Naive thymus-derived CD8-positive, alpha-beta T cell (primary cell): ENCODE results near the gene LCLAT1. TPM values are rescaled to one million over a fixed set of nuclear protein-coding genes. Genes with fewer than 3 reads are reported as not detected.

Experiments used
- ATAC-seq, 2 donors: fragments of 150-1000 bp; cut with Tn5 transposase in 1 of 2; sonication (Bioruptor Pico), chemical (Tn5 transposase) in 1 of 2; 1 replicate in 1 of 2; 2 replicates in 1 of 2; pipeline ENCODE4 v1.10.0; 2021; ENCODE audit warnings: mild to moderate bottlenecking in 2 of 2, moderate library complexity in 2 of 2
- POLR2A ChIA-PET: fragments of 350-600 bp; sonication (Branson Sonifier 250); formaldehyde crosslinking; loops from one replicate; lab custom pipeline; 2021; ENCODE audit warnings: antibody characterized with exemption; lab: Charles Lee
- DNase-seq, 10 donors: peaks; one replicate each; pipeline versions ENCODE4 v3.0.0 to v3.0.0-alpha.2; 2020 to 2022
- H3K27ac Mint-ChIP-seq, 10 donors: one replicate each; pipeline ENCODE4 v1.8.0; 2020 to 2022; ENCODE audit warnings: mild to moderate bottlenecking in 10 of 10, mixed read lengths in 10 of 10, moderate library complexity in 4 of 10, inconsistent platforms in 1 of 10
- H3K27me3 Mint-ChIP-seq, 5 donors: one replicate each; pipeline ENCODE4 v1.8.0; 2021 to 2022; ENCODE audit warnings: mixed read lengths in 5 of 5
- H3K36me3 Mint-ChIP-seq, 3 donors: one replicate each; pipeline ENCODE4 v1.8.0; 2020 to 2022; ENCODE audit warnings: mixed read lengths in 3 of 3, mild to moderate bottlenecking in 2 of 3, inconsistent platforms in 1 of 3
- H3K4me1 Mint-ChIP-seq, 4 donors: one replicate each; pipeline ENCODE4 v1.8.0; 2021 to 2022; ENCODE audit warnings: mixed read lengths in 4 of 4
- H3K4me3 Mint-ChIP-seq, 10 donors: one replicate each; pipeline ENCODE4 v1.8.0; 2020 to 2022; ENCODE audit warnings: mild to moderate bottlenecking in 10 of 10, mixed read lengths in 10 of 10, moderate library complexity in 6 of 10, inconsistent platforms in 1 of 10
- H3K9me3 Mint-ChIP-seq, 9 donors: one replicate each; pipeline ENCODE4 v1.8.0; 2020 to 2022; ENCODE audit warnings: mixed read lengths in 9 of 9, mild to moderate bottlenecking in 3 of 9, inconsistent platforms in 1 of 9, moderate library complexity in 1 of 9
- polyA plus RNA-seq, 3 donors: library from polyadenylated mRNA; unstranded; fragments of 300-500 nt; fragmentation: Illumina TruSeq; gene quantifications; one replicate each; pipeline ENCODE4 v1.2.3, GENCODE V29; 2021
- total RNA-seq, 8 experiments: library from RNA in 2 of 8; stranded (reverse) in 2 of 8; gene quantifications; one replicate each; pipeline ENCODE4 v1.2.3 and lab custom pipeline; 2021 to 2026

The LCLAT1 gene
- total and polyA plus RNA-seq, 5 experiments from 2014 or later = 12.4 to 28.2 (median 20.8) TPM

DNA sequence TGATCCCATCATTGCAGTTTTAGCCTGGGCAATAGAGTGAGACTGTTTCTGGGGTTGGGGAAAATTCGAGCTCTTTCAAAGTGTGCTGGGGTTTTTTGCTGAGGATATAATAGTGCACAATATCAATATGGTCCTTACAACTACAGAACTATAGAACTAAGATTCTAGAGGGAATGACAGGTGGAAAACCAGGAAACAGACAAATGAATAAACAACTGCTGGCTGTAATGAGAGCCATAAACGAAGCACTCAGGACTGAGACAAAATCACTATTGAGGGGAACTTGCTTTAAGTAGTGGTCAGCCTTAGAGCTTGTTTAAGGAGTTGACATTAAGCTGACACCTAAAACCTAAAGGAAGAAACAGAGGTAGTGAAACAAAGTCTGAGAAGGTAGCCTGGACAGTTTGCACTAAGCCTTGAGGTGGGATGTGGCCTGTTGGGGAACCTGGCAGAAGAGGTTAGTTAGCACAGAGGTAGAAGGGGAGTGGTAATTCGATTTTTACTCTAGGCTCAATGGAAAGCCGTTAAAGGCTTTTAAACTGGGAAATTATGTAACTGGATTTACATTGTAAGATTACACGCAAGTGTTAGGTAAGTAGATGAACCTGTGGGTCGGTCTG is 33.8 kb downstream of the LCLAT1 start:
- no peak for DNase-seq
- ATAC-seq = no peak
- H3K4me3 Mint-ChIP-seq = no peak overlapping the region
- H3K27ac Mint-ChIP-seq = peak overlapping the region in 7 of 10 donors; percentile 1 to 72 (median 50)
- peaks cover 0 to 38% (median 4%) of the 10 kb centered on the region in 3 donors for H3K36me3 Mint-ChIP-seq
- H3K9me3 Mint-ChIP-seq = no peaks in the 10 kb centered on the region
- H3K4me1 Mint-ChIP-seq = peaks cover 14 to 31% (median 28%) of the 10 kb centered on the region in 4 donors
- POLR2A ChIA-PET = no interaction called here
- H3K27me3 Mint-ChIP-seq = no peaks in the 10 kb centered on the region

DNA sequence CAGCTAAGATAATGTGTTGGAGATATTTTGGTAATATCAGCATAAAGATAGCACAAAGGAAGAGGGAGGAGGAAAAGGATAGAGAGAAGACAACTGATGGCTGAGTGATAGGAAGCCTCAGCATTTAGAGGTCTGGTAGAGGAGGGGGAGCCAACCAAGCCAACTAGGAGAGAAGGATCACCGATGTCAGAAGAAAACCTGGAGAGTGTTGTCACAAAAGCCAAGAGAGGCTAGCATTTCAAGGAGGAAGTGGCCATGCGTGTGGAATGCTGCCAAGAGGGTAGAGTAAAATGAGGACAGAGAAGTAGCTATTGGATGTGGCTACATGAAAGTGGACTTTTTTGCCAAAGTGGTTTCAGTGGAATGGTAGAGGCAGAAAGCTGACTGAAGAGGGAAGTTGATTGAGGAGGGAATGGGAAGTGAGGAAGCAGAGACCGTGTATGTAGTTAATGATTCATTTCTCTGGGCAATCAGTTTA is 34.3 kb downstream of the LCLAT1 start:
- H3K4me1 Mint-ChIP-seq = peaks cover 13 to 31% (median 28%) of the 10 kb centered on the region in 4 donors
- no peak for ATAC-seq
- no peaks in the 10 kb centered on the region for H3K9me3 Mint-ChIP-seq
- peak overlapping the region in 8 of 10 donors; percentile 8 to 72 (median 36) for H3K27ac Mint-ChIP-seq
- peaks cover 0 to 38% (median 4%) of the 10 kb centered on the region in 3 donors for H3K36me3 Mint-ChIP-seq
- POLR2A ChIA-PET = no interaction called here
- peak overlapping the region in 1 of 10 donors; percentile 13 for H3K4me3 Mint-ChIP-seq
- DNase-seq = no peak
- no peaks in the 10 kb centered on the region for H3K27me3 Mint-ChIP-seq

DNA sequence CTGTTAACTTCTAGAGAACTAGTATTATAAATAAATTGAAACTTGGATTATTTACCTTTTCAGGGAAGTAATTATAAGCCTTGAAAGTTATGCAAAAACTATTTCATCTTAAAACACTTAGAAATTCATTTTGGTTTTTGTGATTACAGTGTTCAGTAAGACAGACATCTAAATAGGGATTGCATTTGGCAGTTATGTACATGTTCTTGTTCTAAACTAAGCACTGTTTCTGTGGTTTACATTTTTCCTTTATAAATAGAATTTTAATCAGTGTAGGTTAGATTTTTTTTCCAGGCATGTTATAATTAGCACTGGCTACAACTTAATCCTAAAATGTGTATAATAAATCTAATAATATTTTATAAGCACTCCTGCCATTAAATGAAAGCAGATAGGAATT is 35.0 kb downstream of the LCLAT1 start:
- H3K9me3 Mint-ChIP-seq = no peaks in the 10 kb centered on the region
- no peak for DNase-seq
- H3K27me3 Mint-ChIP-seq = no peaks in the 10 kb centered on the region
- no peak for ATAC-seq
- no peak overlapping the region for H3K27ac Mint-ChIP-seq
- POLR2A ChIA-PET = no interaction called here
- H3K4me1 Mint-ChIP-seq = peaks cover 18 to 37% (median 31%) of the 10 kb centered on the region in 4 donors
- no peak overlapping the region for H3K4me3 Mint-ChIP-seq
- peaks cover 0 to 38% (median 4%) of the 10 kb centered on the region in 3 donors for H3K36me3 Mint-ChIP-seq

DNA sequence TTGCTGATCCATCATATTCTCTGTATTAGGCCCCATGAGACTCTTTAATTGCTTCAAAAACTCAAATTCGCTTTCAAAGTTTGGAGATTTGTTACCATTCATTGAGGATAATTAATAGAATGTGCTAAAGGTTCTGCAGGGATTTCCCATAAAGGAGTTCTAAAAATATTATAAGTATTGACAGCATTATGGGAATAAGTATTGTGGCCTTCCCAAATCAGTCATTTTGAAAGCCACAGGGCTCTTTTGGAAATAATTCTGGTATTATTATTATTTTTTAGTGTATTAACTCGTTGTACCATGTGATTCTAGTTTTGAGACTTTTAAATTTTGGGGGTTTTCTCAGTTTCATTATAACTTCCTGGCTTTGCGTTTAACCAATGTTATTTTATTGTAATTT is 37.1 kb downstream of the LCLAT1 start:
- POLR2A ChIA-PET = no interaction called here
- no peak overlapping the region for H3K27ac Mint-ChIP-seq
- H3K36me3 Mint-ChIP-seq = peaks cover 0 to 27% (median 3%) of the 10 kb centered on the region in 3 donors

DNA sequence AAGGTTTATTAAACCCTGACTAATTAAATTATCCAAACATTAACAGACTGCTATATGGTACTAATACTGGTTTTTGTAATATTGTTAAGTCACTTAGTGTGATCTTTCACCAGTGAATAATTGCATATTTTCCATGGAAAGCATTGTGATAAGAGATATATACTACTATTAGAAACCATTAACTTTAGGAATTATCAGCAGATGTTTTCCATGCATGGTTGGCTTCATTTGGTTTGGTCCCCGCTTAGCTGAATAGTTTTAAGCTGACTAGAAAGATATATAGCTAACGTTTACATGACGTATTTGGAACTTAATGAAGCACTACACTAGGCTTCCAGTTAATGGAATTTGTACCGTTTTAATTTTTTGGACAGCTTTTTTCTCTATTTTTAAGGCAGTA is 37.9 kb downstream of the LCLAT1 start:
- Mint-ChIP-seq H3K4me3 (no peak overlapping the region), H3K36me3 (peaks cover 0 to 25% (median 5%) of the 10 kb centered on the region in 3 donors), H3K4me1 (peaks cover 29 to 60% (median 46%) of the 10 kb centered on the region in 4 donors), H3K9me3 (no peaks in the 10 kb centered on the region), H3K27me3 (no peaks in the 10 kb centered on the region), H3K27ac (no peak overlapping the region)
- ATAC-seq (no peak), DNase-seq (no peak)
- POLR2A ChIA-PET = interaction anchor here (0.6 kb wide), 1 partner anchor 241 kb away, joined by 3 read pairs; no protein-coding TSS in a partner anchor

More for the DNA sequence above, 37.1 kb downstream of the LCLAT1 start:
- Mint-ChIP-seq H3K27me3 (no peaks in the 10 kb centered on the region), H3K4me3 (no peak overlapping the region), H3K9me3 (no peaks in the 10 kb centered on the region), H3K4me1 (peaks cover 25 to 56% (median 44%) of the 10 kb centered on the region in 4 donors)
- ATAC-seq (no peak), DNase-seq (no peak)

DNA sequence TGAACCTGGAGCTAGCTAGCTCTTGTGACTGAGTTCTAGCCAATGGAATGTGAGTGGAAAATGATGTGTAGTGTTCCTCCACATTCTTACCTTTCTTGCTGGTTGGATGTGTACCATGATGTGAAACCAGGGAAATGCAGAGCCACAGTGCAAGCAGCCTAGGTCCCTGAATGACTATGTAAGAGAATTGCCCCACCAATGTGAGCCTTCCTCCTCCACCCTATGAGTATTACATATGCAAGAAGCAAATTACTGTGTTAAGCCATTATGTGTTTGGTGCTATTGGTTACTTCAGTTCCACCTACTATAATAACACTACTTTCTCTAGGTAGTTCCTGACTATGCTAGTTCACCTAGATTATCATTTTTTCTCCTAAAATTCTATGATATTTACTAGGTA is 39.6 kb downstream of the LCLAT1 start:
- no peak overlapping the region for H3K4me3 Mint-ChIP-seq
- no peaks in the 10 kb centered on the region for H3K9me3 Mint-ChIP-seq
- peaks cover 19 to 53% (median 34%) of the 10 kb centered on the region in 4 donors for H3K4me1 Mint-ChIP-seq
- peak overlapping the region in 1 of 10 donors; percentile 14 for H3K27ac Mint-ChIP-seq
- H3K36me3 Mint-ChIP-seq = peaks cover 0 to 17% (median 5%) of the 10 kb centered on the region in 3 donors
- DNase-seq = no peak
- no peak for ATAC-seq
- POLR2A ChIA-PET = interaction anchor here (0.8 kb wide), 1 partner anchor 247 kb away, joined by 3 read pairs; no protein-coding TSS in a partner anchor
- H3K27me3 Mint-ChIP-seq = no peaks in the 10 kb centered on the region

DNA sequence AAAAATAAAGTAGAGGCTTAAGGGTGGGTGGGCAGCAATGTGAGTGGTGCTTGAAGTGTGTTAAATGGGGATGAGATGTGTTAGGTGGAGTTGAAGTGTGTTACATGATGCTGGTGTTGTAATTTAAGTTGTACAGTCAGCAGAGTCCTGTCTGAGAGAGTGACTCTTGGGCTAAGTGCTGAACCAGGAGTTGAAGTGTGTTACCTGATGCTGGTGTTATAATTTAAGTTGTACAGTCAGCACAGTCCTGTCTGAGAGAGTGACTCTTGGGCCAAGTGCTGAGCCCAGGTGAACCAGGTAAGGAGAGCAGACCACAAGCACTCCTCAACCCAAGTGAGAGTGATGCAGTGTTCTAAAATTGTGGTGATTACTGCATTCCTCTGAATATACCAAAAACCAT is 40.6 kb downstream of the LCLAT1 start:
- Mint-ChIP-seq H3K27ac (peak overlapping the region in 4 of 10 donors; percentile 46 to 80 (median 63)), H3K4me1 (peaks cover 22 to 60% (median 39%) of the 10 kb centered on the region in 4 donors), H3K9me3 (no peaks in the 10 kb centered on the region), H3K4me3 (peak overlapping the region in 1 of 10 donors; percentile 9), H3K27me3 (no peaks in the 10 kb centered on the region), H3K36me3 (peaks cover 0 to 15% (median 5%) of the 10 kb centered on the region in 3 donors)
- no peak for ATAC-seq
- POLR2A ChIA-PET = interaction anchor here (0.5 kb wide), 1 partner anchor 226 kb away, joined by 4 read pairs; no protein-coding TSS in a partner anchor
- DNase-seq = no peak

DNA sequence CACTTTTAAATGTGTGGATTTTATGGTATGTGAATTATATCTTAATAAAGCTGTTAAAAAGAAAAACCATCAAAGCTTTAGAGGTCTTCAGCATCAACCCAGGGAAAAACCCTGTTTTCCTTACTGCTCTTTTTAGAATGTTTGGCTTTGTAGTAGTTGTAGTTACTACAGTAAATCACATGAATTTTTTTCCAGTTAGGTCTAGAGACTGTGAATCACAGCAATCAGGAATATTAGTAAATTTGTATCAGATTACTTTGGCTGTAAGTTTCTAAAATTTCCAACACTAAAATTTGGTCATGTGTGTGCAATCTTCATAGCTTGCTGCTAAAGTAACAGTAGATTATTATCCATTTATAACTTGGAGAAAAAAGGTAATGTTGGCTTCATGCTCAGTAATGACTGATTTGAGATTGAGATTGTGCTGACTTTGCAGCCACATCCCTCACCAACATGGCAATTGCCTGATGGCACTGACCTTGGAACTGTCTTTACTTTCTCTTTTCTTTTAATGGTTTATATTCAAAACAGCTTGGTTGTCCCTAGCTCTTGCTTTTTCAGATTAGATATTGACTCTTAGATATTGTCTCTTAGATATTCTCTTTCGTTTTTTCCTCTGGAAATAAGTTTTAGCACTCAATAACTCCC is 41.1 kb downstream of the LCLAT1 start:
- H3K27me3 Mint-ChIP-seq = no peaks in the 10 kb centered on the region
- DNase-seq = no peak
- ATAC-seq = peak in 1 of 2 donors; percentile 53
- H3K4me3 Mint-ChIP-seq = peak overlapping the region in 3 of 10 donors; percentile 5 to 34 (median 6)
- H3K9me3 Mint-ChIP-seq = no peaks in the 10 kb centered on the region
- H3K4me1 Mint-ChIP-seq = peaks cover 20 to 65% (median 39%) of the 10 kb centered on the region in 4 donors
- peak overlapping the region in 2 of 10 donors; percentile 39 to 67 for H3K27ac Mint-ChIP-seq
- H3K36me3 Mint-ChIP-seq = peaks cover 0 to 13% (median 5%) of the 10 kb centered on the region in 3 donors
- POLR2A ChIA-PET = interaction anchor here (0.5 kb wide), 1 partner anchor 227 kb away, joined by 4 read pairs; no protein-coding TSS in a partner anchor

DNA sequence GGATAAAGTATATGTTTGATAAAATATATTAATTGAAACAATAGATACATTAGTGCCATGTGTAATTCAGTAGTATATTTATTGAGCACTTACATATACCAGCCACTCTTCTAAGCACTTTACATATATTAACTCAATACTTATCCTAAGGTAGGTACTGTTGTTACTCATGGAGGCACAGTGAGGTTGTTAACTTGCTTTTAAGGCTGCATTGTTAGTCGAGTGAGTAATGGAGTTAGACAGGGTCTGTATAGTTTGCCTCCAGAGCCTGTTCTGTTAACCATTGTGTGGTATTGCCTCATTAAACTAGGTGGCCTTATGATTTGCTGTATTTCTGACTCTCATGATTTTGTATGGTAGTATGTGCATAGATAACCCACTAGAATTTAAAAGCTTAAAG is 44.2 kb downstream of the LCLAT1 start:
- POLR2A ChIA-PET = no interaction called here
- peaks cover 0 to 21% (median 11%) of the 10 kb centered on the region in 3 donors for H3K36me3 Mint-ChIP-seq
- peaks cover 26 to 66% (median 46%) of the 10 kb centered on the region in 4 donors for H3K4me1 Mint-ChIP-seq
- H3K27me3 Mint-ChIP-seq = no peaks in the 10 kb centered on the region
- DNase-seq (no peak), ATAC-seq (no peak)
- H3K4me3 Mint-ChIP-seq = no peak overlapping the region
- H3K9me3 Mint-ChIP-seq = peaks cover 0 to 9% (median 3%) of the 10 kb centered on the region in 9 donors
- H3K27ac Mint-ChIP-seq = peak overlapping the region in 1 of 10 donors; percentile 29

DNA sequence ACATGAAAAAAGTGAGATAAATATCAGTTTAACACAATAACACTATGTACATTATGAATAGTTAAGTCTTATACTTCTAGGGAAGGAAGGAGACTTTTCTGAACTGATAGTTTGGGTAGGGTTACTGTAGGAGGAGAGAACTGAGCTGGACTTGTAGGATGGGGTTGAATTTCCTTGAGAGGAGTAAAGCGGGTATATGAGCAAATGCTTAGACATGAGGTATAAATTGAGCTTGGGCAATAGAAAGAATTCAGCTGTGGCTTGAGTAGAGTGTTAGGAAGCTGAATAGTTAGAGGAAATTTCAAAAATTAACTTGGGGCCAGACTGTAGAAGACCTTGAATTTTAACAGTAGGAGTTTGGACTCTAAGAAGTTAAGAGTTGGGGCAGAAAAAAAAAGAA is 45.1 kb downstream of the LCLAT1 start:
- POLR2A ChIA-PET = no interaction called here
- H3K9me3 Mint-ChIP-seq = peaks cover 3 to 16% (median 9%) of the 10 kb centered on the region in 9 donors
- ATAC-seq = no peak

DNA sequence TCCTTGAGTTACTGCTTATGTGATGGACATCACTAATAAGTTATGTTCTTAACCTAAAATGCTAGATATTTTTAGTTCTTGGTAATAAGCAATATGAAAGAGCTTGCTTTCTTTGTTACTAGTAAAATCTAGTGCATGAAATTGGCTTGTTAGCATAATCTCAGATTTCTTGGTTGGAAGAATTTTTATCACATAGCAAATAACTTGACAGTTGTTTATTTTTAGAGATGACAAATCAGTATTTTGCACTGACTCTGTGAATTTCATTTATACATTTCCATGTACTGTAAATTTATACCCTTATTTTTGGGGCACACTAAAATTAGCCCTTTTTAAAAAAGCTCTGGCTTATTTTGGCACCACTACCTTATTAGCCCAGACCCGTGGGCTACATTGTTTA is 45.6 kb downstream of the LCLAT1 start:
- DNase-seq = no peak
- Mint-ChIP-seq H3K27ac (peak overlapping the region in 4 of 10 donors; percentile 1 to 61 (median 44)), H3K4me1 (peaks cover 20 to 59% (median 37%) of the 10 kb centered on the region in 4 donors), H3K4me3 (no peak overlapping the region), H3K36me3 (peaks cover 11 to 30% (median 20%) of the 10 kb centered on the region in 3 donors), H3K27me3 (no peaks in the 10 kb centered on the region), H3K9me3 (peaks cover 4 to 18% (median 10%) of the 10 kb centered on the region in 9 donors)
- ATAC-seq = no peak
- POLR2A ChIA-PET = no interaction called here

More for the DNA sequence above, 45.1 kb downstream of the LCLAT1 start:
- H3K4me3 Mint-ChIP-seq = no peak overlapping the region
- peaks cover 24 to 63% (median 41%) of the 10 kb centered on the region in 4 donors for H3K4me1 Mint-ChIP-seq
- no peak for DNase-seq
- no peaks in the 10 kb centered on the region for H3K27me3 Mint-ChIP-seq
- peaks cover 9 to 28% (median 17%) of the 10 kb centered on the region in 3 donors for H3K36me3 Mint-ChIP-seq
- peak overlapping the region in 3 of 10 donors; percentile 1 to 30 (median 18) for H3K27ac Mint-ChIP-seq

DNA sequence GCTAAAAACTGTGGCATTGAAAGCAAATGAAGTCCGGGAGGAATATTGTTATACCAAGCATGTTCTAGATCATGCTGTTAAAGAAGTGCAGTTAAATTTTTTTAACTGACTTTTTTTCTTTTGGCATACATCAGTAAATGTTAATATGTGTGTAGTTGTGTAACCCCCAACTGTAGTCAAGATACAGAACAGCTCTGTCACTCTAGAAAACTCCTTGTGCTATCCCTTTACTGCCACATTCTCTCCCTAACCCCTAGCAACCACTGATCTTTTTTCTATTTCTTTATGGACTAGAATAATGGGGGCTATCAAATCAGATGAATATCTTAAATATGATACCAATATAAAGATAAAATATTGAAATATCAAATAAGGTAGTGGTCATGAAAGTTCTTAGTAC is 46.4 kb downstream of the LCLAT1 start:
- Mint-ChIP-seq H3K27ac (peak overlapping the region in 3 of 10 donors; percentile 16 to 61 (median 28)), H3K4me1 (peaks cover 19 to 51% (median 29%) of the 10 kb centered on the region in 4 donors), H3K4me3 (no peak overlapping the region), H3K36me3 (peaks cover 20 to 35% (median 28%) of the 10 kb centered on the region in 3 donors), H3K9me3 (peaks cover 8 to 26% (median 15%) of the 10 kb centered on the region in 9 donors), H3K27me3 (no peaks in the 10 kb centered on the region)
- POLR2A ChIA-PET = no interaction called here
- ATAC-seq = no peak
- DNase-seq = no peak
